KMS-11 (cell line): ENCODE data around the gene IVL.

ENCODE experiments used
- H2AFZ ChIP-seq: fragments of 200-600 bp; sonication (generic); 2 replicates; pipeline ENCODE4 v1.6.1; 2016; ENCODE audit warnings: antibody characterized with exemption, mixed run types, low read depth
- H3K27ac ChIP-seq: fragments of 200-600 bp; sonication (generic); 2 replicates; pipeline ENCODE4 v1.6.1; 2016; ENCODE audit warnings: mild to moderate bottlenecking, mixed run types
- H3K27me3 ChIP-seq: fragments of 200-600 bp; sonication (generic); 2 replicates; pipeline ENCODE4 v1.6.1; 2017; ENCODE audit warnings: mild to moderate bottlenecking, low read depth, mixed run types, moderate library complexity; ENCODE audit not compliant: insufficient read depth
- H3K36me3 ChIP-seq: fragments of 200-600 bp; sonication (generic); 2 replicates; pipeline ENCODE4 v1.6.1; 2017; ENCODE audit warnings: mild to moderate bottlenecking, mixed run types; ENCODE audit not compliant: insufficient read depth
- H3K4me1 ChIP-seq: fragments of 200-600 bp; sonication (generic); 2 replicates; pipeline ENCODE4 v1.6.1; 2016; ENCODE audit warnings: mild to moderate bottlenecking, low read depth, mixed run types; ENCODE audit not compliant: poor library complexity, severe bottlenecking
- H3K4me2 ChIP-seq: fragments of 200-600 bp; sonication (generic); 2 replicates; pipeline ENCODE4 v1.7.0; 2016; ENCODE audit warnings: mild to moderate bottlenecking, mixed run types
- H3K4me3 ChIP-seq: fragments of 200-600 bp; sonication (generic); IDR thresholded peaks from 2 replicates; pipeline ENCODE4 v1.6.1; 2017; ENCODE audit warnings: low read depth, low read length, mixed read lengths; ENCODE audit not compliant: insufficient read depth
- H3K79me2 ChIP-seq: fragments of 200-600 bp; sonication (generic); 2 replicates; pipeline ENCODE4 v1.6.1; 2016; ENCODE audit warnings: low read depth, mixed run types; ENCODE audit not compliant: insufficient read depth
- H3K9ac ChIP-seq: fragments of 200-600 bp; sonication (generic); 2 replicates; pipeline ENCODE4 v1.6.1; 2016; ENCODE audit warnings: mild to moderate bottlenecking, mixed run types
- H4K20me1 ChIP-seq: fragments of 200-600 bp; sonication (generic); 2 replicates; pipeline ENCODE4 v1.6.1; 2016; ENCODE audit warnings: mild to moderate bottlenecking, mixed run types; ENCODE audit not compliant: insufficient read depth
- CTCF ChIP-seq: fragments of 200-600 bp; sonication (generic); conservative IDR thresholded peaks from 2 replicates; pipeline ENCODE4 v1.6.1; 2017; ENCODE audit warnings: low read depth, mild to moderate bottlenecking, antibody characterized with exemption, low read length, moderate library complexity, mixed read lengths

The IVL gene

GRCh38 chr1:152888126-152888525, 20.2 kb upstream of the IVL start:
- H3K27ac ChIP-seq = no peak overlapping the region
- no peak for TF ChIP-seq CTCF
- no peak overlapping the region for H2AFZ ChIP-seq
- H3K9ac ChIP-seq = no peak overlapping the region
- H3K4me3 ChIP-seq = no peak overlapping the region
- no peaks in the 10 kb centered on the region for H3K79me2 ChIP-seq
- H3K4me2 ChIP-seq = no peak overlapping the region
- no peaks in the 10 kb centered on the region; the same call in 1 of the 2 replicates for H3K36me3 ChIP-seq
- no peaks in the 10 kb centered on the region for H3K27me3 ChIP-seq
- no peaks in the 10 kb centered on the region for H4K20me1 ChIP-seq
- no peaks in the 10 kb centered on the region for H3K4me1 ChIP-seq

- TF ChIP-seq CTCF = no peak
- Histone ChIP-seq H3K4me3 (no peak overlapping the region), H3K4me2 (no peak overlapping the region), H2AFZ (no peak overlapping the region), H3K36me3 (no peaks in the 10 kb centered on the region), H3K27ac (no peak overlapping the region), H4K20me1 (no peaks in the 10 kb centered on the region), H3K27me3 (no peaks in the 10 kb centered on the region), H3K9ac (no peak overlapping the region), H3K4me1 (no peaks in the 10 kb centered on the region), H3K79me2 (no peaks in the 10 kb centered on the region)
Measured at GRCh38 chr1:152899027-152899426, 9.3 kb upstream of the IVL start.

- no peak overlapping the region for H3K4me3 ChIP-seq
- H3K27ac ChIP-seq = no peak overlapping the region
- H2AFZ ChIP-seq = no peak overlapping the region
- no peak for TF ChIP-seq CTCF
- no peak overlapping the region for H3K9ac ChIP-seq
- no peaks in the 10 kb centered on the region for H3K36me3 ChIP-seq
- H3K79me2 ChIP-seq = no peaks in the 10 kb centered on the region
- no peaks in the 10 kb centered on the region for H3K27me3 ChIP-seq
- H3K4me1 ChIP-seq = no peaks in the 10 kb centered on the region
- H4K20me1 ChIP-seq = no peaks in the 10 kb centered on the region
- no peak overlapping the region for H3K4me2 ChIP-seq
Measured at GRCh38 chr1:152899883-152900282, 8.5 kb upstream of the IVL start.

- H2AFZ ChIP-seq = no peak overlapping the region
- TF ChIP-seq CTCF = no peak
- H4K20me1 ChIP-seq = no peaks in the 10 kb centered on the region
- no peak overlapping the region for H3K4me2 ChIP-seq
- H3K27ac ChIP-seq = no peak overlapping the region
- H3K4me3 ChIP-seq = no peak overlapping the region
- H3K79me2 ChIP-seq = no peaks in the 10 kb centered on the region
- H3K27me3 ChIP-seq = no peaks in the 10 kb centered on the region
- no peak overlapping the region for H3K9ac ChIP-seq
- no peaks in the 10 kb centered on the region for H3K36me3 ChIP-seq
- no peaks in the 10 kb centered on the region for H3K4me1 ChIP-seq
Measured at GRCh38 chr1:152901631-152902030, 6.7 kb upstream of the IVL start.

GRCh38 chr1:152902636-152903035, 5.7 kb upstream of the IVL start:
- no peak for TF ChIP-seq CTCF
- Histone ChIP-seq H3K36me3 (no peaks in the 10 kb centered on the region), H3K9ac (no peak overlapping the region), H3K4me3 (no peak overlapping the region), H3K27me3 (no peaks in the 10 kb centered on the region), H3K79me2 (no peaks in the 10 kb centered on the region), H3K27ac (no peak overlapping the region), H3K4me2 (no peak overlapping the region), H2AFZ (no peak overlapping the region), H3K4me1 (no peaks in the 10 kb centered on the region), H4K20me1 (no peaks in the 10 kb centered on the region)
